ENCODE data around the gene FGF11.

DNA sequence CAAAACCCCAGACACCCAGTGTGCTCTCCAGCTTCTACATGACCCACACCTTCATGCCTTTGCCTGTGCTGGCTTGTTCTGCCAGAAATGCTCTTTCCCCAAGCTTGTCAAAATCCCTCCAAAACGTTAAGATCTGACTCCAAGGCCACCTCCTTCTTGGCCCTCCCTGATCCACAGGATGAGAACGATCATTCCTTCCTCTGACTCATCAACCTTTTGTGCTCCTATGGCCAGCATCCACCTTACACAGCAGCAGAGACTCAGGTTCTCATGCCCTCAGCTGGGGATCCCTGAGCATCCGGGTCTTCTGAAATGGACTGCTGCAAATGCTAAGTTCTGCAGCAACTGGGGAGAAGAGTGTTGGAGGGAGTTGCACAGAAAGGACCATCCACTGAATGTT is 37.2 kb downstream of the FGF11 start:
- TF ChIP-seq, protein P1, sequence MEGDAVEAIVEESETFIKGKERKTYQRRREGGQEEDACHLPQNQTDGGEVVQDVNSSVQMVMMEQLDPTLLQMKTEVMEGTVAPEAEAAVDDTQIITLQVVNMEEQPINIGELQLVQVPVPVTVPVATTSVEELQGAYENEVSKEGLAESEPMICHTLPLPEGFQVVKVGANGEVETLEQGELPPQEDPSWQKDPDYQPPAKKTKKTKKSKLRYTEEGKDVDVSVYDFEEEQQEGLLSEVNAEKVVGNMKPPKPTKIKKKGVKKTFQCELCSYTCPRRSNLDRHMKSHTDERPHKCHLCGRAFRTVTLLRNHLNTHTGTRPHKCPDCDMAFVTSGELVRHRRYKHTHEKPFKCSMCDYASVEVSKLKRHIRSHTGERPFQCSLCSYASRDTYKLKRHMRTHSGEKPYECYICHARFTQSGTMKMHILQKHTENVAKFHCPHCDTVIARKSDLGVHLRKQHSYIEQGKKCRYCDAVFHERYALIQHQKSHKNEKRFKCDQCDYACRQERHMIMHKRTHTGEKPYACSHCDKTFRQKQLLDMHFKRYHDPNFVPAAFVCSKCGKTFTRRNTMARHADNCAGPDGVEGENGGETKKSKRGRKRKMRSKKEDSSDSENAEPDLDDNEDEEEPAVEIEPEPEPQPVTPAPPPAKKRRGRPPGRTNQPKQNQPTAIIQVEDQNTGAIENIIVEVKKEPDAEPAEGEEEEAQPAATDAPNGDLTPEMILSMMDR (IDR thresholded peaks at IDR 0.05; ENCODE audit: insufficient read depth, low read length), result no peak
- no peak for TF ChIP-seq SPI1 (IDR thresholded peaks at IDR 0.05; ENCODE audit: borderline replicate concordance, low read depth)
- TF ChIP-seq REST (IDR thresholded peaks at IDR 0.05; ENCODE audit: insufficient replicate concordance, low read depth), result no peak
- no peak for TF ChIP-seq POLR2AphosphoS5 (IDR thresholded peaks at IDR 0.05; ENCODE audit: low read depth)
- no peak for TF ChIP-seq GABPA (IDR thresholded peaks at IDR 0.05; ENCODE audit: low read depth)

Measured in HL-60 (cell line).